ENCODE data around the gene ASB5. TPM values are rescaled to one million over a fixed set of nuclear protein-coding genes. Genes with fewer than 3 reads are reported as not detected.

ASB5 gene
- total and polyA plus RNA-seq, 2 of the 8 experiments (the other 6 are each of a cell fraction or from before 2014, with no cell fraction given): 0.02 TPM; not detected in 1

GRCh38 chr4:176226736-176227135, 42.3 kb downstream of the ASB5 start (continued):
- TF ChIP-seq, protein P1, sequence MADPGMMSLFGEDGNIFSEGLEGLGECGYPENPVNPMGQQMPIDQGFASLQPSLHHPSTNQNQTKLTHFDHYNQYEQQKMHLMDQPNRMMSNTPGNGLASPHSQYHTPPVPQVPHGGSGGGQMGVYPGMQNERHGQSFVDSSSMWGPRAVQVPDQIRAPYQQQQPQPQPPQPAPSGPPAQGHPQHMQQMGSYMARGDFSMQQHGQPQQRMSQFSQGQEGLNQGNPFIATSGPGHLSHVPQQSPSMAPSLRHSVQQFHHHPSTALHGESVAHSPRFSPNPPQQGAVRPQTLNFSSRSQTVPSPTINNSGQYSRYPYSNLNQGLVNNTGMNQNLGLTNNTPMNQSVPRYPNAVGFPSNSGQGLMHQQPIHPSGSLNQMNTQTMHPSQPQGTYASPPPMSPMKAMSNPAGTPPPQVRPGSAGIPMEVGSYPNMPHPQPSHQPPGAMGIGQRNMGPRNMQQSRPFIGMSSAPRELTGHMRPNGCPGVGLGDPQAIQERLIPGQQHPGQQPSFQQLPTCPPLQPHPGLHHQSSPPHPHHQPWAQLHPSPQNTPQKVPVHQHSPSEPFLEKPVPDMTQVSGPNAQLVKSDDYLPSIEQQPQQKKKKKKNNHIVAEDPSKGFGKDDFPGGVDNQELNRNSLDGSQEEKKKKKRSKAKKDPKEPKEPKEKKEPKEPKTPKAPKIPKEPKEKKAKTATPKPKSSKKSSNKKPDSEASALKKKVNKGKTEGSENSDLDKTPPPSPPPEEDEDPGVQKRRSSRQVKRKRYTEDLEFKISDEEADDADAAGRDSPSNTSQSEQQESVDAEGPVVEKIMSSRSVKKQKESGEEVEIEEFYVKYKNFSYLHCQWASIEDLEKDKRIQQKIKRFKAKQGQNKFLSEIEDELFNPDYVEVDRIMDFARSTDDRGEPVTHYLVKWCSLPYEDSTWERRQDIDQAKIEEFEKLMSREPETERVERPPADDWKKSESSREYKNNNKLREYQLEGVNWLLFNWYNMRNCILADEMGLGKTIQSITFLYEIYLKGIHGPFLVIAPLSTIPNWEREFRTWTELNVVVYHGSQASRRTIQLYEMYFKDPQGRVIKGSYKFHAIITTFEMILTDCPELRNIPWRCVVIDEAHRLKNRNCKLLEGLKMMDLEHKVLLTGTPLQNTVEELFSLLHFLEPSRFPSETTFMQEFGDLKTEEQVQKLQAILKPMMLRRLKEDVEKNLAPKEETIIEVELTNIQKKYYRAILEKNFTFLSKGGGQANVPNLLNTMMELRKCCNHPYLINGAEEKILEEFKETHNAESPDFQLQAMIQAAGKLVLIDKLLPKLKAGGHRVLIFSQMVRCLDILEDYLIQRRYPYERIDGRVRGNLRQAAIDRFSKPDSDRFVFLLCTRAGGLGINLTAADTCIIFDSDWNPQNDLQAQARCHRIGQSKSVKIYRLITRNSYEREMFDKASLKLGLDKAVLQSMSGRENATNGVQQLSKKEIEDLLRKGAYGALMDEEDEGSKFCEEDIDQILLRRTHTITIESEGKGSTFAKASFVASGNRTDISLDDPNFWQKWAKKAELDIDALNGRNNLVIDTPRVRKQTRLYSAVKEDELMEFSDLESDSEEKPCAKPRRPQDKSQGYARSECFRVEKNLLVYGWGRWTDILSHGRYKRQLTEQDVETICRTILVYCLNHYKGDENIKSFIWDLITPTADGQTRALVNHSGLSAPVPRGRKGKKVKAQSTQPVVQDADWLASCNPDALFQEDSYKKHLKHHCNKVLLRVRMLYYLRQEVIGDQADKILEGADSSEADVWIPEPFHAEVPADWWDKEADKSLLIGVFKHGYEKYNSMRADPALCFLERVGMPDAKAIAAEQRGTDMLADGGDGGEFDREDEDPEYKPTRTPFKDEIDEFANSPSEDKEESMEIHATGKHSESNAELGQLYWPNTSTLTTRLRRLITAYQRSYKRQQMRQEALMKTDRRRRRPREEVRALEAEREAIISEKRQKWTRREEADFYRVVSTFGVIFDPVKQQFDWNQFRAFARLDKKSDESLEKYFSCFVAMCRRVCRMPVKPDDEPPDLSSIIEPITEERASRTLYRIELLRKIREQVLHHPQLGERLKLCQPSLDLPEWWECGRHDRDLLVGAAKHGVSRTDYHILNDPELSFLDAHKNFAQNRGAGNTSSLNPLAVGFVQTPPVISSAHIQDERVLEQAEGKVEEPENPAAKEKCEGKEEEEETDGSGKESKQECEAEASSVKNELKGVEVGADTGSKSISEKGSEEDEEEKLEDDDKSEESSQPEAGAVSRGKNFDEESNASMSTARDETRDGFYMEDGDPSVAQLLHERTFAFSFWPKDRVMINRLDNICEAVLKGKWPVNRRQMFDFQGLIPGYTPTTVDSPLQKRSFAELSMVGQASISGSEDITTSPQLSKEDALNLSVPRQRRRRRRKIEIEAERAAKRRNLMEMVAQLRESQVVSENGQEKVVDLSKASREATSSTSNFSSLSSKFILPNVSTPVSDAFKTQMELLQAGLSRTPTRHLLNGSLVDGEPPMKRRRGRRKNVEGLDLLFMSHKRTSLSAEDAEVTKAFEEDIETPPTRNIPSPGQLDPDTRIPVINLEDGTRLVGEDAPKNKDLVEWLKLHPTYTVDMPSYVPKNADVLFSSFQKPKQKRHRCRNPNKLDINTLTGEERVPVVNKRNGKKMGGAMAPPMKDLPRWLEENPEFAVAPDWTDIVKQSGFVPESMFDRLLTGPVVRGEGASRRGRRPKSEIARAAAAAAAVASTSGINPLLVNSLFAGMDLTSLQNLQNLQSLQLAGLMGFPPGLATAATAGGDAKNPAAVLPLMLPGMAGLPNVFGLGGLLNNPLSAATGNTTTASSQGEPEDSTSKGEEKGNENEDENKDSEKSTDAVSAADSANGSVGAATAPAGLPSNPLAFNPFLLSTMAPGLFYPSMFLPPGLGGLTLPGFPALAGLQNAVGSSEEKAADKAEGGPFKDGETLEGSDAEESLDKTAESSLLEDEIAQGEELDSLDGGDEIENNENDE (IDR thresholded peaks at IDR 0.05; ENCODE audit: insufficient replicate concordance, low read length): no peak
- TF ChIP-seq TAF1 (IDR thresholded peaks at IDR 0.05; ENCODE audit: low read depth, low read length) (no peak), KDM1A (IDR thresholded peaks at IDR 0.05; ENCODE audit: borderline replicate concordance, low read length) (no peak), KDM5A (IDR thresholded peaks at IDR 0.05; ENCODE audit: low read length) (no peak), SAP30 (IDR thresholded peaks at IDR 0.05; ENCODE audit: insufficient read depth, insufficient replicate concordance, low read length) (no peak)

All from H1 (cell line).